A673 (cell line): ENCODE data around the gene ZEB1. TPM values are rescaled to one million over a fixed set of nuclear protein-coding genes. Genes with fewer than 3 reads are reported as not detected.

Experiments used
- BruUV-seq: library from RNA; stranded (reverse); fragments of 400-500 nt; replicated peaks from 2 replicates; lab custom pipeline; 2021; lab: Mats Ljungman, UMichigan
- CTCF ChIA-PET: fragments of 300-600 bp; sonication (Branson Sonifier 250); formaldehyde crosslinking; loops from one replicate; lab custom pipeline; 2022; ENCODE audit warnings: antibody characterized with exemption; lab: Charles Lee
- POLR2A ChIA-PET: fragments of 300-600 bp; sonication (Branson Sonifier 250); formaldehyde crosslinking; loops from one replicate; lab custom pipeline; 2022; ENCODE audit warnings: antibody characterized with exemption; ENCODE audit not compliant: low non-redundant PET; lab: Charles Lee
- DNase-seq: peaks from one replicate; pipeline ENCODE4 v3.0.0-alpha.2; 2015; ENCODE audit warnings: low spot score
- H3K27ac ChIP-seq: fragments of 200-600 bp; sonication (generic); 2 replicates; pipeline ENCODE4 v1.5.1; 2016; ENCODE audit warnings: mixed run types, low read depth, mild to moderate bottlenecking, mixed read lengths, antibody characterized with exemption, low read length; ENCODE audit not compliant: poor library complexity, severe bottlenecking
- H3K27me3 ChIP-seq: fragments of 200-600 bp; sonication (generic); replicated peaks from 2 replicates; pipeline ENCODE4 v1.6.1; 2017; ENCODE audit warnings: mixed run types, low read depth, mild to moderate bottlenecking, mixed read lengths, antibody characterized with exemption, low read length; ENCODE audit not compliant: insufficient read depth, poor library complexity
- H3K36me3 ChIP-seq: fragments of 200-600 bp; sonication (generic); 2 replicates; pipeline ENCODE4 v1.6.1; 2016; ENCODE audit warnings: mixed run types, mild to moderate bottlenecking, mixed read lengths, antibody characterized with exemption, low read length; ENCODE audit not compliant: insufficient read depth, poor library complexity, severe bottlenecking
- H3K4me1 ChIP-seq: fragments of 200-600 bp; sonication (generic); 2 replicates; pipeline ENCODE4 v1.6.1; 2017; ENCODE audit warnings: mixed run types, mild to moderate bottlenecking, mixed read lengths, antibody characterized with exemption, low read length; ENCODE audit not compliant: insufficient read depth, poor library complexity, severe bottlenecking
- H3K4me3 ChIP-seq: fragments of 200-600 bp; sonication (generic); 2 replicates; pipeline ENCODE4 v1.5.1; 2016; ENCODE audit warnings: low read depth, mixed run types, mild to moderate bottlenecking, mixed read lengths, low read length; ENCODE audit not compliant: poor library complexity, severe bottlenecking
- H3K9me3 ChIP-seq: fragments of 200-600 bp; sonication (generic); 2 replicates; pipeline ENCODE4 v1.6.1; 2016; ENCODE audit warnings: mixed run types, low read depth, mild to moderate bottlenecking, mixed read lengths, antibody characterized with exemption, low read length; ENCODE audit not compliant: poor library complexity, severe bottlenecking
- EZH2 ChIP-seq: fragments of 200-600 bp; sonication (generic); IDR thresholded peaks from 2 replicates; pipeline ENCODE4 v1.6.1; 2017; ENCODE audit warnings: borderline replicate concordance, low read depth, mild to moderate bottlenecking, mixed read lengths, antibody characterized with exemption, low read length; ENCODE audit not compliant: poor library complexity, severe bottlenecking
- intact Hi-C: fragments of 100-400 bp; cut with micrococcal nuclease; formaldehyde crosslinking; loops from one replicate; pipeline ENCODE4 v1.10.0; 2022; ENCODE audit not compliant: unreplicated experiment
- total RNA-seq: library from RNA; stranded (reverse); gene quantifications from 2 replicates; pipeline ENCODE4 v1.2.3, GENCODE V29; 2021
- TF ChIP-seq, protein P1 (sequence below): fragments of 300-800, 200-600 bp; sonication (generic); conservative IDR thresholded peaks from 2 replicates; pipeline ENCODE4 v1.5.1; 2017; ENCODE audit warnings: low read depth, mild to moderate bottlenecking, antibody characterized with exemption, low read length, moderate library complexity, mixed read lengths

The ZEB1 gene
- total RNA-seq, 1 experiment from 2014 or later = 8.3 TPM

DNA sequence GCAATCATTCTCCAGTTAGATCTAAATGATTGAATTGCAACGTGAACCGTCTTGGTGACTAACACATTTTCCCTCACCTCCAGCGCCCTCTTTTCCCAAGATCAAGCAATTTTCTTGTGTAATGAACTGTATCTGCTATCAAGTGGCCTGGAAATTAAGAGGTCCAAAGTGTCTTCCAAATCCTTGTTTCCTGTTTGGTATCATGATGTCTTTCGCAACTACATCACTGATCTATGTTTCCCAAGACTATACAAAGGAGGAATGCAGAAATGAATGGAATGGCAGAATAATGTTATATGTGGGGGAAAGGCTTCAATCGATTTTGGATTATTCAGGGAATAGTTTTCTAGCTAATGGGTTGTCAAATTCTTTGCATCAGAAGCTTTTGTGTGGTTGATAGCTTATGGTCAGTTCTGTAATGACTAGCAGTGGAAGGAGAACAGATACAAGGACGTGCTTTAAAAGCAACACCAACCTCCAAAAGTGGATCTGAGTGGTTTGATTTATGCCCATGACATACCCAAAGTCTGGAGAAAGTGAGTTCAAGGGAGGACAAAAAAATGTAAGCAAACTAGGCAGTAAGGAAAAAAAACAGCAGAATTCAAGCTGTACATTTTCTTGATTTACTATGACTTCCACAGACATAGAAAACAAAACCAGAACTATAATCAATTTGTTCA lies 14.6 kb upstream of the ZEB1 start:
- ChIA-PET POLR2A (no interaction called here), CTCF (no interaction called here)
- Histone ChIP-seq H3K36me3 (no peaks in the 10 kb centered on the region), H3K27me3 (no peaks in the 10 kb centered on the region), H3K4me1 (no peaks in the 10 kb centered on the region), H3K9me3 (no peaks in the 10 kb centered on the region), H3K27ac (no peak overlapping the region), H3K4me3 (no peak overlapping the region)
- intact Hi-C loops = no loop called here
- no peak for DNase-seq
- TF ChIP-seq, protein P1, sequence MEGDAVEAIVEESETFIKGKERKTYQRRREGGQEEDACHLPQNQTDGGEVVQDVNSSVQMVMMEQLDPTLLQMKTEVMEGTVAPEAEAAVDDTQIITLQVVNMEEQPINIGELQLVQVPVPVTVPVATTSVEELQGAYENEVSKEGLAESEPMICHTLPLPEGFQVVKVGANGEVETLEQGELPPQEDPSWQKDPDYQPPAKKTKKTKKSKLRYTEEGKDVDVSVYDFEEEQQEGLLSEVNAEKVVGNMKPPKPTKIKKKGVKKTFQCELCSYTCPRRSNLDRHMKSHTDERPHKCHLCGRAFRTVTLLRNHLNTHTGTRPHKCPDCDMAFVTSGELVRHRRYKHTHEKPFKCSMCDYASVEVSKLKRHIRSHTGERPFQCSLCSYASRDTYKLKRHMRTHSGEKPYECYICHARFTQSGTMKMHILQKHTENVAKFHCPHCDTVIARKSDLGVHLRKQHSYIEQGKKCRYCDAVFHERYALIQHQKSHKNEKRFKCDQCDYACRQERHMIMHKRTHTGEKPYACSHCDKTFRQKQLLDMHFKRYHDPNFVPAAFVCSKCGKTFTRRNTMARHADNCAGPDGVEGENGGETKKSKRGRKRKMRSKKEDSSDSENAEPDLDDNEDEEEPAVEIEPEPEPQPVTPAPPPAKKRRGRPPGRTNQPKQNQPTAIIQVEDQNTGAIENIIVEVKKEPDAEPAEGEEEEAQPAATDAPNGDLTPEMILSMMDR = no peak
- BruUV-seq = no TSS peak

DNA sequence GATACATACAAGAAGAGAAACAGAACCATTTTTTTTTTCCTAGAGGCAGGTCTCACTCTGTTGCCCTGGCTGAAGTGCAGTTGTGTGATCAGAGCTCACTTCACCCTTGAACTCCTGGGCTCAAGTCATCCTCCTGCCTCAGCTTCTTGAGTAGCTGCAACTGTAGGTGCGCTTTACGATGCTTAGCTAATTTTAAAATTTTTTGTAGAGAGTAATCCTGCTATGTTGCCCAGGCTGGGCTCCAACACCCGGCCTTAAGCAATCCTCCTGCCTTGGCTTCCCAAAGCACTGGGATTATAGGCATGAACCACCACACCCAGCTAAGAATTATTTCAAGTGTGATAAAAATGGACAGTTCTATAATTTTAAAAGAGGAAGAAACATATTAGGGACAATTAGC lies 5.6 kb upstream of the ZEB1 start:
- Histone ChIP-seq H3K27ac (no peak overlapping the region), H3K4me3 (no peak overlapping the region), H3K9me3 (no peaks in the 10 kb centered on the region), H3K4me1 (no peaks in the 10 kb centered on the region), H3K36me3 (no peaks in the 10 kb centered on the region), H3K27me3 (peaks cover 3% of the 10 kb centered on the region)
- DNase-seq = no peak
- no peak for TF ChIP-seq EZH2
- TF ChIP-seq, protein P1 = no peak
- no TSS peak for BruUV-seq
- POLR2A ChIA-PET = no interaction called here
- CTCF ChIA-PET = no interaction called here
- intact Hi-C loops = no loop called here

DNA sequence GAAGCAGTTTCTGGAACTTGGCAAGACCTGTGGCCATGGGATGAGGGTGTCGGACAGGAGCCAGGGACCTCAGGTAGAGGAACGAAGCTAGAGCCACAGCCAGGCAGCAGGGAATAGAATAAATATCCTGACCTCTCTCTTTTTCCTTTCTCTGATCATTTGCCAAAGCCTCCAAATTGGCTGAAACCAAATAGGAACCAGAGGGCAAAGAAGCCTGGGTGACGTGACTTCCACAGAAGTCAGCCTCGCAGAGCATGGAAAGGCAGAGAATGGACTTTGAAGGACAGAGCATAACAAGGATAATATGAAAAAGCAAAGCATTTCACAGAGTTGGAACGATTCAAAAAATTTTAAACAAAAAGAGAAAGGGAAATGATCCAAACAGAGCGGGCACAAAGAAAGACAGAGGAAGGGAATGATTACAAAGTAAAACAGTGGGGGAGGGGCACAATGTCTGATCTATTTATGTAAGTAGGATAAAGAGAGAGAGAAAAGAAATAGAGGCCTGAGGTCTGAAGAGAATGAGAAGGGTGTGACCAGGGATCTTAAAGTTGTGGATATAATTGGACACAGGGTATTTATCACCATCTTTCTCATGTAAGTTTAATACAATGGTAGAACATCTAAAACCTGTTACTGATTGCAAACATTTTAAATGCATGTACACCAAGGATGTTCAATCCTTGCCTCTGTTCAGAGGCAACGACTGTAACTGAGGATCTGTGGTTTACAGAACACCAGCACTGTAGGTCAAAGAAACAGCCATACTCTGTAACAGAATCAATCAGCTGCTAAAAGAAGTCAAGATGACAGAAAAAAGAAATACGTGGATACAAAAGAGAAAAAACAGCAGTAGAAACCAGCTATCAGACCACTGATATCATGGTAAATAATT lies 4.5 kb upstream of the ZEB1 start:
- ChIA-PET CTCF (no interaction called here), POLR2A (no interaction called here)
- BruUV-seq = no TSS peak
- H3K4me3 ChIP-seq = no peak overlapping the region
- H3K27ac ChIP-seq = no peak overlapping the region
- H3K4me1 ChIP-seq = no peaks in the 10 kb centered on the region
- H3K27me3 ChIP-seq = peaks cover 3% of the 10 kb centered on the region
- no peaks in the 10 kb centered on the region for H3K36me3 ChIP-seq
- H3K9me3 ChIP-seq = no peaks in the 10 kb centered on the region
- intact Hi-C loops = loop anchor here (5.0 kb wide), 1 partner anchor 232 kb away; no protein-coding TSS in a partner anchor
- no peak for TF ChIP-seq EZH2
- TF ChIP-seq, protein P1 = no peak
- DNase-seq = no peak
